Liver (tissue), 9 donors: ENCODE data around the gene CHRNA7. TPM values are rescaled to one million over a fixed set of nuclear protein-coding genes. Genes with fewer than 3 reads are reported as not detected.

ENCODE experiments used
- DNase-seq: peaks from one replicate; pipeline ENCODE4 v3.0.0-alpha.2; 2017; ENCODE audit warnings: low spot score
- H3K27ac ChIP-seq, 2 donors: one replicate each; pipeline ENCODE4 v1.7.0; 2013; ENCODE audit warnings: inconsistent platforms in 2 of 2, low read length in 2 of 2, control low read depth in 1 of 2, low read depth in 1 of 2, mild to moderate bottlenecking in 1 of 2
- H3K27me3 ChIP-seq, 4 donors: one replicate each; pipeline versions ENCODE4 v1.6.1 to v1.7.0; 2013; ENCODE audit warnings: low read length in 3 of 4, inconsistent platforms in 1 of 4, mild to moderate bottlenecking in 1 of 4, moderate library complexity in 1 of 4; ENCODE audit not compliant: control insufficient read depth in 4 of 4, insufficient read depth in 4 of 4
- H3K36me3 ChIP-seq, 4 donors: one replicate each; pipeline versions ENCODE4 v1.6.1 to v1.7.0; 2013; ENCODE audit warnings: low read length in 3 of 4, mild to moderate bottlenecking in 3 of 4, low read depth in 1 of 4, moderate library complexity in 1 of 4; ENCODE audit not compliant: control insufficient read depth in 4 of 4, insufficient read depth in 3 of 4
- H3K4me1 ChIP-seq, 4 donors: one replicate each; pipeline versions ENCODE4 v1.6.1 to v1.7.0; 2013; ENCODE audit warnings: low read length in 3 of 4, mild to moderate bottlenecking in 3 of 4, moderate library complexity in 1 of 4; ENCODE audit not compliant: control insufficient read depth in 4 of 4, insufficient read depth in 4 of 4
- H3K4me3 ChIP-seq, 3 donors: one replicate each; pipeline versions ENCODE4 v1.6.1 to v1.7.0; 2013; ENCODE audit warnings: low read length in 3 of 3, control low read depth in 1 of 3, low read depth in 1 of 3, mild to moderate bottlenecking in 1 of 3
- H3K9ac ChIP-seq, 2 donors: one replicate each; pipeline ENCODE4 v1.7.0; 2013; ENCODE audit warnings: low read length in 2 of 2, mild to moderate bottlenecking in 2 of 2, moderate library complexity in 2 of 2, control low read depth in 1 of 2, low read depth in 1 of 2
- H3K9me3 ChIP-seq, 4 donors: one replicate each; pipeline versions ENCODE4 v1.6.1 to v1.7.0; 2013; ENCODE audit warnings: low read length in 3 of 4; ENCODE audit not compliant: control insufficient read depth in 4 of 4
- CTCF ChIP-seq: fragments of 150-350 bp; IDR thresholded peaks from 2 replicates; pipeline ENCODE4 v1.5.1; 2017; ENCODE audit warnings: improper control_type of control experiment, low read depth, low read length; ENCODE audit not compliant: missing input control
- EGR1 ChIP-seq, 2 donors: IDR thresholded peaks; 2 replicates each; pipeline ENCODE4 v1.6.1; 2016 to 2018; ENCODE audit warnings: antibody characterized with exemption in 2 of 2, low read depth in 2 of 2
- FOXA1 ChIP-seq: IDR thresholded peaks from 2 replicates; pipeline ENCODE4 v1.6.1; 2016; ENCODE audit warnings: antibody characterized with exemption
- FOXA2 ChIP-seq: IDR thresholded peaks from 2 replicates; pipeline ENCODE4 v1.6.1; 2016; ENCODE audit warnings: antibody characterized with exemption
- GABPA ChIP-seq, 2 donors: IDR thresholded peaks in 1 of 2; conservative IDR thresholded peaks in 1 of 2; 2 replicates each; pipeline ENCODE4 v1.6.1; 2016; ENCODE audit warnings: antibody characterized with exemption in 2 of 2, mild to moderate bottlenecking in 1 of 2, moderate library complexity in 1 of 2
- JUND ChIP-seq, 2 donors: IDR thresholded peaks; 2 replicates each; pipeline ENCODE4 v1.6.1; 2016; ENCODE audit warnings: antibody characterized with exemption in 2 of 2
- MAX ChIP-seq: IDR thresholded peaks from 2 replicates; pipeline ENCODE4 v1.6.1; 2016; ENCODE audit warnings: antibody characterized with exemption
- RAD21 ChIP-seq, 2 donors: IDR thresholded peaks; 2 replicates each; pipeline ENCODE4 v1.6.1; 2016; ENCODE audit warnings: antibody characterized with exemption in 2 of 2, mild to moderate bottlenecking in 2 of 2
- RXRA ChIP-seq, 2 donors: IDR thresholded peaks; 2 replicates each; pipeline ENCODE4 v1.6.1; 2017 to 2018; ENCODE audit warnings: antibody characterized with exemption in 2 of 2, mild to moderate bottlenecking in 1 of 2
- SP1 ChIP-seq: IDR thresholded peaks from 2 replicates; pipeline ENCODE4 v1.6.1; 2018; ENCODE audit warnings: antibody characterized with exemption, mild to moderate bottlenecking
- TAF1 ChIP-seq: conservative IDR thresholded peaks from 2 replicates; pipeline ENCODE4 v1.6.1; 2016; ENCODE audit warnings: antibody characterized with exemption, mild to moderate bottlenecking
- YY1 ChIP-seq: IDR thresholded peaks from 2 replicates; pipeline ENCODE4 v1.6.1; 2016; ENCODE audit warnings: antibody characterized with exemption, mild to moderate bottlenecking
- WGBS: extraction: QIAGEN DNeasy Blood & Tissue Kit; methylation state at CpG from one replicate; pipeline ENCODE4 v1.1.7; 2013; 5-methylcytosine and 5-hydroxymethylcytosine counted together
- polyA plus RNA-seq, 2 donors: library from polyadenylated mRNA; stranded (reverse) in 1 of 2; unstranded in 1 of 2; fragments of 200-250 nt in 1 of 2; fragments of >200 nt in 1 of 2; fragmentation: Nextera tagmentation in 1 of 2; extraction: Ambion mirVana in 1 of 2; gene quantifications; one replicate each; pipeline versions ENCODE4 v1.2.1 to v1.2.3, GENCODE V29; 2013 to 2015
- total RNA-seq, 2 donors: library from RNA; depleted of rRNA; stranded (reverse); fragments of >200 nt; gene quantifications; one replicate each; pipeline ENCODE4 v1.2.3, GENCODE V29; 2014
- TF ChIP-seq, protein P1 (sequence below): IDR thresholded peaks from 2 replicates; pipeline ENCODE4 v1.6.1; 2016; ENCODE audit warnings: antibody characterized with exemption, mild to moderate bottlenecking
- TF ChIP-seq, protein P2 (sequence below): IDR thresholded peaks from 2 replicates; pipeline ENCODE4 v1.6.1; 2016; ENCODE audit warnings: antibody characterized with exemption
- TF ChIP-seq, protein P3 (sequence below): IDR thresholded peaks from 2 replicates; pipeline ENCODE4 v1.6.1; 2016; ENCODE audit warnings: antibody characterized with exemption
- donor health status: healthy.
- donor health status: healthy.
- donor health status: healthy.
- donor health status: healthy.
- donor health status: healthy.

Gene CHRNA7
- total and polyA plus RNA-seq, 4 donors: 0.06 to 0.21 (median 0.08) TPM; not detected in 1

GRCh38 chr15:32091505-32092380 is 61.4 kb downstream of the CHRNA7 start:
- TF ChIP-seq FOXA2: no peak
- TF ChIP-seq, protein P1, sequence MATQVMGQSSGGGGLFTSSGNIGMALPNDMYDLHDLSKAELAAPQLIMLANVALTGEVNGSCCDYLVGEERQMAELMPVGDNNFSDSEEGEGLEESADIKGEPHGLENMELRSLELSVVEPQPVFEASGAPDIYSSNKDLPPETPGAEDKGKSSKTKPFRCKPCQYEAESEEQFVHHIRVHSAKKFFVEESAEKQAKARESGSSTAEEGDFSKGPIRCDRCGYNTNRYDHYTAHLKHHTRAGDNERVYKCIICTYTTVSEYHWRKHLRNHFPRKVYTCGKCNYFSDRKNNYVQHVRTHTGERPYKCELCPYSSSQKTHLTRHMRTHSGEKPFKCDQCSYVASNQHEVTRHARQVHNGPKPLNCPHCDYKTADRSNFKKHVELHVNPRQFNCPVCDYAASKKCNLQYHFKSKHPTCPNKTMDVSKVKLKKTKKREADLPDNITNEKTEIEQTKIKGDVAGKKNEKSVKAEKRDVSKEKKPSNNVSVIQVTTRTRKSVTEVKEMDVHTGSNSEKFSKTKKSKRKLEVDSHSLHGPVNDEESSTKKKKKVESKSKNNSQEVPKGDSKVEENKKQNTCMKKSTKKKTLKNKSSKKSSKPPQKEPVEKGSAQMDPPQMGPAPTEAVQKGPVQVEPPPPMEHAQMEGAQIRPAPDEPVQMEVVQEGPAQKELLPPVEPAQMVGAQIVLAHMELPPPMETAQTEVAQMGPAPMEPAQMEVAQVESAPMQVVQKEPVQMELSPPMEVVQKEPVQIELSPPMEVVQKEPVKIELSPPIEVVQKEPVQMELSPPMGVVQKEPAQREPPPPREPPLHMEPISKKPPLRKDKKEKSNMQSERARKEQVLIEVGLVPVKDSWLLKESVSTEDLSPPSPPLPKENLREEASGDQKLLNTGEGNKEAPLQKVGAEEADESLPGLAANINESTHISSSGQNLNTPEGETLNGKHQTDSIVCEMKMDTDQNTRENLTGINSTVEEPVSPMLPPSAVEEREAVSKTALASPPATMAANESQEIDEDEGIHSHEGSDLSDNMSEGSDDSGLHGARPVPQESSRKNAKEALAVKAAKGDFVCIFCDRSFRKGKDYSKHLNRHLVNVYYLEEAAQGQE: no peak
- TF ChIP-seq MAX: no peak
- TF ChIP-seq, protein P2, sequence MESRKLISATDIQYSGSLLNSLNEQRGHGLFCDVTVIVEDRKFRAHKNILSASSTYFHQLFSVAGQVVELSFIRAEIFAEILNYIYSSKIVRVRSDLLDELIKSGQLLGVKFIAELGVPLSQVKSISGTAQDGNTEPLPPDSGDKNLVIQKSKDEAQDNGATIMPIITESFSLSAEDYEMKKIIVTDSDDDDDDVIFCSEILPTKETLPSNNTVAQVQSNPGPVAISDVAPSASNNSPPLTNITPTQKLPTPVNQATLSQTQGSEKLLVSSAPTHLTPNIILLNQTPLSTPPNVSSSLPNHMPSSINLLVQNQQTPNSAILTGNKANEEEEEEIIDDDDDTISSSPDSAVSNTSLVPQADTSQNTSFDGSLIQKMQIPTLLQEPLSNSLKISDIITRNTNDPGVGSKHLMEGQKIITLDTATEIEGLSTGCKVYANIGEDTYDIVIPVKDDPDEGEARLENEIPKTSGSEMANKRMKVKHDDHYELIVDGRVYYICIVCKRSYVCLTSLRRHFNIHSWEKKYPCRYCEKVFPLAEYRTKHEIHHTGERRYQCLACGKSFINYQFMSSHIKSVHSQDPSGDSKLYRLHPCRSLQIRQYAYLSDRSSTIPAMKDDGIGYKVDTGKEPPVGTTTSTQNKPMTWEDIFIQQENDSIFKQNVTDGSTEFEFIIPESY: no peak
- TF ChIP-seq JUND (IDR thresholded peaks at IDR 0.05): no peak
- no peak for TF ChIP-seq FOXA1
- TF ChIP-seq EGR1 (IDR thresholded peaks at IDR 0.05; ENCODE audit: low read depth in 2 of 2): no peak
- no peak for TF ChIP-seq RAD21 (IDR thresholded peaks at IDR 0.05)
- no peak for TF ChIP-seq YY1
- TF ChIP-seq, protein P3, sequence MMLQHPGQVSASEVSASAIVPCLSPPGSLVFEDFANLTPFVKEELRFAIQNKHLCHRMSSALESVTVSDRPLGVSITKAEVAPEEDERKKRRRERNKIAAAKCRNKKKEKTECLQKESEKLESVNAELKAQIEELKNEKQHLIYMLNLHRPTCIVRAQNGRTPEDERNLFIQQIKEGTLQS: no peak
- TF ChIP-seq RXRA (IDR thresholded peaks at IDR 0.05): no peak
- no peak for TF ChIP-seq GABPA (IDR thresholded peaks at IDR 0.05 in 1 of 2, conservative IDR thresholded peaks at IDR 0.05 in 1 of 2)
- TF ChIP-seq SP1: no peak
- no peak for TF ChIP-seq CTCF
- no peak for TF ChIP-seq TAF1
- no peak overlapping the region for H3K27ac ChIP-seq
- no peaks in the 10 kb centered on the region for H3K4me1 ChIP-seq
- no peaks in the 10 kb centered on the region for H3K36me3 ChIP-seq
- 39% methylated on average over 4 of the region's 4 CpGs for WGBS
- peaks cover 0 to 3% (median 0%) of the 10 kb centered on the region in 4 donors for H3K9me3 ChIP-seq
- H3K4me3 ChIP-seq: no peak overlapping the region
- no peak overlapping the region for H3K9ac ChIP-seq
- peaks cover 0 to 2% (median 0%) of the 10 kb centered on the region in 4 donors for H3K27me3 ChIP-seq
- DNase-seq: no peak
